ENCODE results near the gene TOM1L2.
A peak's percentile ranks its signal among the peaks of the same experiment; 100 is the strongest.
"Not testable (repeated sequence)": the region's sequence is repeated elsewhere in the genome, so short reads cannot be mapped to it uniquely, and the experiment has no call there.

TOM1L2 gene

GRCh38 chr17:17970699-17971430, 1.3 kb downstream of the TOM1L2 start:
- DNase-seq (ENCODE audit: low spot score): no peak

- DNase-seq (ENCODE audit: low spot score): no peak
Measured at GRCh38 chr17:17966399-17966798, 5.8 kb downstream of the TOM1L2 start.

DNA sequence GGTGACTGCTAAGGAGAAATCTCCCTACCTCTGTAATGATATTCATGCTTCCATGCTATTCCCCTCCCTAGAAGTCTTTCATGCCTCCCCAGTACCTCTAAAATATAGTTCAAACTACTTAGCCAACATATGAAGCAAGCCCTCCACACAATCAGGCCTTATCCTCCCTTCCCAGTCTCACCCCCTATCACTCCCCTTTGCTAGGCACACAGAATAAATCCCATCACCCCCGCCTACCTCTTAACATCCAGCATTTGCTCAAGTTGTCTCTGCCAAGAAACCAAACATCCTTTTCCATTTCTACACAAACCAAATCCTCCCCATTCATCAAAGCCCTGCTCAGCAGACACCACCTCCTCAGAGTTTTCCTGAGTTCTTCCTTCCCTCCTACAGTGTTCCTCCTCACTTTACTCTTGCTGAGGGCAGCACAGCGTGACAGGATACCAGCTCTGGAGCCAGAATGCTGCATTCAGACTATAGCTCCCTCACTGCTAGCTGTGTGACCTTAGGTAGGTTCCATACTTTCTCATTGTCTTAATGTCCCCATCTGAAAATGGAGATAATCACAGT, 7.0 kb downstream of the TOM1L2 start:
- no peak for DNase-seq (ENCODE audit: low spot score)

GRCh38 chr17:17964710-17965109, 7.5 kb downstream of the TOM1L2 start:
- DNase-seq (ENCODE audit: low spot score): no peak

- no peak for DNase-seq (ENCODE audit: low spot score)
Measured at GRCh38 chr17:17963694-17964436, 8.3 kb downstream of the TOM1L2 start.

DNA sequence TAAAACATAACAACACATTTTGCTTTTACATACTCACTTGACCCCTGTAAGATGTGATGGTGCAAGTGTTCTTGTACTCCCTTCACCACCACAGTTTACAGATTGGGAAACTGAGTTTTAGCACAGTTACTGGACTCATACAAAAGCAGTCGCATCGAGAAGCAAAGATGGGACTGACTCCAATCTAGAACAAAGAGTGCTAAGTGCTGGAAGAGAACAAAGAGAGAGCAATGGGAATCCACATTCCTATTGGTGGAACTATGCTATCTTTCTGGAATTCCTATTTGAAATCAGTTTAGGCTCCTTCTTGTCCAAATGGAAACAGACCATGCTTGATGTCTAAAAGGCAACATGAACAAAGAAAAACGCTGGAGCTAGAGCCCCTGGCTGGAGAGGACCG, 9.1 kb downstream of the TOM1L2 start:
- no peak for DNase-seq (ENCODE audit: low spot score)

- DNase-seq (ENCODE audit: low spot score): no peak
Measured at GRCh38 chr17:17960500-17961030, 11.6 kb downstream of the TOM1L2 start.

- DNase-seq (ENCODE audit: low spot score): peak; percentile 29
Measured at GRCh38 chr17:17959520-17960361, 12.5 kb downstream of the TOM1L2 start.

DNA sequence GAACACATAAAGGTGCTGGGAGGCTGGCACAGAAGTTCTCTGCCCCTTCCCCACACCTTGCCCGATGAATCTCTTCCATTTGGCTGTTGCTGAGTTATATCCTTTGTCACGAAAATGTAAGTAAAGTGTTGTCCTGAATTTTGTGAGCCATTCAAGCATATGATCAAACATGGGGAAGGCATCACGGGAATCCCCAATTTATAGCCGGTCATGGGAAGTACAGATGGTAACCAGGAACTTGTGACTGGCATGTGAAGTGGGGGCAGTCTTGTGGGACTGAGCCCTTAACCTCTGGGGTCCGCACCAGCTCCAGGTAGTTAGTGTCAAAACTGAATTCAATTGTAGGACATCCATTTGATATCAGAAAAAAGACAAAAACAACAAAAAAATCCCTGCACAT, 13.2 kb downstream of the TOM1L2 start:
- no peak for DNase-seq (ENCODE audit: low spot score)

- no peak for DNase-seq (ENCODE audit: low spot score)
Measured at GRCh38 chr17:17957584-17957916, 14.7 kb downstream of the TOM1L2 start.

- DNase-seq (ENCODE audit: low spot score): not testable (repeated sequence)
Measured at GRCh38 chr17:17955790-17956341, 16.3 kb downstream of the TOM1L2 start.

DNA sequence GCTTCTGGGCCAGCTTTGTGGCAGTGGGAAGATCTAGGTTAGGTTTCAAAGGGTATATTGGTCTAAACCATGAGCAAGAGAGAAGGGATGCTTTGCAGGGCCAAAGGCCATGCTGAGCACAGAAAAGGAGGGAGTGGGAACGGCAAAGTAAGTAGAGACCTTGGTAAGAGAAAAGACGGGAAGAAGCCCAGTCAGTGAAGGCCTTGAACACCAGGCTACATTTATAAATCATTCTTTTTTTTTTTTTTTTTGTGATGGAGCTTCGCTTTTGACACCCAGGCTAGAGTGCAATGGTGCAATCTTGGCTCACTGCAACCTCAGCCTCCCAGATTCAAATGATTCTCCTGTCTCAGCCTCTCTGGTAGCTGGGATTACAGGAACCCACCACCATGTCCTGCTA, 18.1 kb downstream of the TOM1L2 start:
- no peak for DNase-seq (ENCODE audit: low spot score)

GRCh38 chr17:17952691-17953090, 19.5 kb downstream of the TOM1L2 start:
- no peak for DNase-seq (ENCODE audit: low spot score)

DNA sequence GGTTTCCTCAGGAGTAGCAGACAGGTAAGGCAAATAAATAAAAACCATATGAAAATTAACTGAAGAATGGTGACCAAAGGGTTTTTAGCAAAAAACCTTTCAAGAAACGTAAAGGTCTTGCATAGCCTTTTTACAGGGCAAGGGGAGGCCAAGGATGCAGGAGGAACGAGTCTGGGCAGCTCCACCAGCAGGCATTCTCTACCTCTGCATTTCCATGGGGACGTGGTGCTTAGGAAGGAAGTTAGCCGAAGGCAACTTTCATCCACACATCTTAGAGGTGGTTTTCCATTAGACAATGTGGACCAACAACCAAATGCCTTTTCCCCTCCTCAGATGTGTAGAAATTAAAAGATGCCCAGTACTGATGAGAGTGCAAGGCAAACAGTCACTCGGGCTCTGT, 20.7 kb downstream of the TOM1L2 start:
- DNase-seq (ENCODE audit: low spot score): no peak

DNA sequence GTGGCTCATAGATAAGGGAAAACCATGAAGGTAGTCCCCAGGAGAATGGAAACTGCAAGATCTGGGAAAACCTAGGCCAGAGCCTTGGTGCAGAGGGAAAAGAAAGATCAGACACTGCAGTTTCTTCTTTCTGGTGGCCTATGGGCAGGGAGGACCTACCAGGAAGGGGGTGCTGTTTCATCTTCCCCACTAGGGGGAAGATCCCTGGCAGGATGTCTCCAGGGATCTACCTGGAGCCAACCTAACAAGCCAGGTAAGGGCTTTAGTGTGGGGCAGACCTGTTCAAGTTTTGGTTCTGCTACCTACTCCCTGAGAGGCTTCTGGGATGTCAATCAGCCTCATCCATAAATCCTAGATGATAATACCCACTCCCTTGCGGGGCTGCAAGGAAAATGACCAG, 21.4 kb downstream of the TOM1L2 start:
- no peak for DNase-seq (ENCODE audit: low spot score)

DNA sequence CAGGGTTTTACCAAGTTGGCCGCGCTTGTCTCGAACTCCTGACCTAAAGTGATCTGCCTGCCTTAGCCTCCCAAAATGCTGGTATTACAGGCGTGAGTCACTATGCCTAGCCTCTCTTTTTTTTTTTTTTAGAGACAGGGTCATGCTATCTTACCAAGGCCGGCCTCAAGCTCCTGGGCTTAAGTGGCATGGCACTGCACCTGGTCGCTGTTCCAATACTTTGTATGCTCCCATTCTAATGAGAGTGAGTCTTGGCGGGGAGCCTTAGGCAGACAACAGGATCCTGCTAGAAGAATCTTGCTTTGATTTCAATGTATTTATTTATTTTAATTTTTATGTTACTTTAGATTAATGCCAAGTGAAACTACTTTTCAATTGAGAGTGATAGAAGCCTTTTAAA, 21.9 kb downstream of the TOM1L2 start:
- no peak for DNase-seq (ENCODE audit: low spot score)

GRCh38 chr17:17947966-17948365, 24.2 kb downstream of the TOM1L2 start:
- no peak for DNase-seq (ENCODE audit: low spot score)

- no peak for DNase-seq (ENCODE audit: low spot score)
Measured at GRCh38 chr17:17947309-17947708, 24.9 kb downstream of the TOM1L2 start.

DNA sequence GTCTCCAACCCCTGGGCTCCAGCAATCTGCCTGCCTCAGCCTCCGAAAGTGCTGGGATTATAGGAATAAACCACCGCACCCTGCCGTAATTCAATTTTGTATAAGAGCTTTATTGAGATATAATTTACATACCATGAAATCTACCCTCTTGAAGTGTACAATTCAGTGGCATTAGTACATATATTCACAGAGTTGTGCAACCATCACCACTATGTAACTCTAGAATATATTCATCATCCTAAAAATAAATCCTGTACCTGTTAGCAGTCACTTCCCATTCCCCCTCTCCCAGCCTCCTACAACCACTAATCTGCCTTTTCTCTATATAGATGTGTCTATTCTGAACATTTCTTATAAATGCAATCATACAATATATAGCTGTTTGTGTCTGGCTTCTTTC, 26.1 kb downstream of the TOM1L2 start:
- DNase-seq (ENCODE audit: low spot score): no peak

DNA sequence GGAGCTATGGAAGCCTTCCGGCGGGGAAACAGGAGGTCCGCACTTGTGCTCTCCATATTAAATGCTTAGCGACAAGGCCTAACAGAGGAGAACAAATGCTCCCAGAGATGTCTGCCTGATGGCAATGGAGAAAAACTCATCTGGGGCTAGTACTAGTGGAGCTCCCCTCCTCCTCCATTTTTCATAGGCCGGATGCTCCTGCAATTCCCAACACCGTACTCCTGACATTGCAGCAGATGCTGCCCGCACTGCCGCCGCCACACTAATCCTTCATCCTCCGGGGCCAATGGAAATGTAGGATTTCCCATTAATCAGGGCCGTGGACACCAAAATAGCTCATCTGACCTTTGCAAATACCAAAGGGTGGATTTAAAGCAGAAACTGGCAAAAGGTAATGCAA, 27.5 kb downstream of the TOM1L2 start:
- DNase-seq (ENCODE audit: low spot score): no peak

- DNase-seq (ENCODE audit: low spot score): no peak
Measured at GRCh38 chr17:17944242-17944641, 28.0 kb downstream of the TOM1L2 start.

Data from AG08396 (cell line).